Liver (tissue), 9 donors: ENCODE results near the gene UGGT2. TPM values are rescaled to one million over a fixed set of nuclear protein-coding genes. Genes with fewer than 3 reads are reported as not detected.
A peak's percentile ranks its signal among the peaks of the same experiment; 100 is the strongest.

Experiments used
- DNase-seq: peaks from one replicate; pipeline ENCODE4 v3.0.0-alpha.2; 2017; ENCODE audit warnings: low spot score
- H3K27ac ChIP-seq, 2 donors: one replicate each; pipeline ENCODE4 v1.7.0; 2013; ENCODE audit warnings: inconsistent platforms in 2 of 2, low read length in 2 of 2, control low read depth in 1 of 2, low read depth in 1 of 2, mild to moderate bottlenecking in 1 of 2
- H3K27me3 ChIP-seq, 4 donors: one replicate each; pipeline versions ENCODE4 v1.6.1 to v1.7.0; 2013; ENCODE audit warnings: low read length in 3 of 4, inconsistent platforms in 1 of 4, mild to moderate bottlenecking in 1 of 4, moderate library complexity in 1 of 4; ENCODE audit not compliant: control insufficient read depth in 4 of 4, insufficient read depth in 4 of 4
- H3K36me3 ChIP-seq, 4 donors: one replicate each; pipeline versions ENCODE4 v1.6.1 to v1.7.0; 2013; ENCODE audit warnings: low read length in 3 of 4, mild to moderate bottlenecking in 3 of 4, low read depth in 1 of 4, moderate library complexity in 1 of 4; ENCODE audit not compliant: control insufficient read depth in 4 of 4, insufficient read depth in 3 of 4
- H3K4me1 ChIP-seq, 4 donors: one replicate each; pipeline versions ENCODE4 v1.6.1 to v1.7.0; 2013; ENCODE audit warnings: low read length in 3 of 4, mild to moderate bottlenecking in 3 of 4, moderate library complexity in 1 of 4; ENCODE audit not compliant: control insufficient read depth in 4 of 4, insufficient read depth in 4 of 4
- H3K4me3 ChIP-seq, 3 donors: one replicate each; pipeline versions ENCODE4 v1.6.1 to v1.7.0; 2013; ENCODE audit warnings: low read length in 3 of 3, control low read depth in 1 of 3, low read depth in 1 of 3, mild to moderate bottlenecking in 1 of 3
- H3K9ac ChIP-seq, 2 donors: one replicate each; pipeline ENCODE4 v1.7.0; 2013; ENCODE audit warnings: low read length in 2 of 2, mild to moderate bottlenecking in 2 of 2, moderate library complexity in 2 of 2, control low read depth in 1 of 2, low read depth in 1 of 2
- H3K9me3 ChIP-seq, 4 donors: one replicate each; pipeline versions ENCODE4 v1.6.1 to v1.7.0; 2013; ENCODE audit warnings: low read length in 3 of 4; ENCODE audit not compliant: control insufficient read depth in 4 of 4
- ATF3 ChIP-seq: IDR thresholded peaks from 2 replicates; pipeline ENCODE4 v1.6.1; 2016; ENCODE audit warnings: antibody characterized with exemption
- CTCF ChIP-seq: fragments of 150-350 bp; IDR thresholded peaks from 2 replicates; pipeline ENCODE4 v1.5.1; 2017; ENCODE audit warnings: improper control_type of control experiment, low read depth, low read length; ENCODE audit not compliant: missing input control
- EGR1 ChIP-seq, 2 donors: IDR thresholded peaks; 2 replicates each; pipeline ENCODE4 v1.6.1; 2016 to 2018; ENCODE audit warnings: antibody characterized with exemption in 2 of 2, low read depth in 2 of 2
- FOXA1 ChIP-seq: IDR thresholded peaks from 2 replicates; pipeline ENCODE4 v1.6.1; 2016; ENCODE audit warnings: antibody characterized with exemption
- FOXA2 ChIP-seq: IDR thresholded peaks from 2 replicates; pipeline ENCODE4 v1.6.1; 2016; ENCODE audit warnings: antibody characterized with exemption
- GABPA ChIP-seq, 2 donors: IDR thresholded peaks in 1 of 2; conservative IDR thresholded peaks in 1 of 2; 2 replicates each; pipeline ENCODE4 v1.6.1; 2016; ENCODE audit warnings: antibody characterized with exemption in 2 of 2, mild to moderate bottlenecking in 1 of 2, moderate library complexity in 1 of 2
- HNF4A ChIP-seq, 2 donors: conservative IDR thresholded peaks; 2 replicates each; pipeline ENCODE4 v1.6.1; 2016; ENCODE audit warnings: antibody characterized with exemption in 2 of 2, mild to moderate bottlenecking in 2 of 2
- HNF4G ChIP-seq: IDR thresholded peaks from 2 replicates; pipeline ENCODE4 v1.6.1; 2016; ENCODE audit warnings: antibody characterized with exemption
- JUND ChIP-seq, 2 donors: IDR thresholded peaks; 2 replicates each; pipeline ENCODE4 v1.6.1; 2016; ENCODE audit warnings: antibody characterized with exemption in 2 of 2
- MAX ChIP-seq: IDR thresholded peaks from 2 replicates; pipeline ENCODE4 v1.6.1; 2016; ENCODE audit warnings: antibody characterized with exemption
- NR2F2 ChIP-seq: IDR thresholded peaks from 2 replicates; pipeline ENCODE4 v1.6.1; 2016; ENCODE audit warnings: antibody characterized with exemption
- RAD21 ChIP-seq, 2 donors: IDR thresholded peaks; 2 replicates each; pipeline ENCODE4 v1.6.1; 2016; ENCODE audit warnings: antibody characterized with exemption in 2 of 2, mild to moderate bottlenecking in 2 of 2
- REST ChIP-seq: IDR thresholded peaks from 2 replicates; pipeline ENCODE4 v1.6.1; 2016; ENCODE audit warnings: antibody characterized with exemption, mild to moderate bottlenecking
- RXRA ChIP-seq, 2 donors: IDR thresholded peaks; 2 replicates each; pipeline ENCODE4 v1.6.1; 2017 to 2018; ENCODE audit warnings: antibody characterized with exemption in 2 of 2, mild to moderate bottlenecking in 1 of 2
- SP1 ChIP-seq: IDR thresholded peaks from 2 replicates; pipeline ENCODE4 v1.6.1; 2018; ENCODE audit warnings: antibody characterized with exemption, mild to moderate bottlenecking
- TAF1 ChIP-seq: conservative IDR thresholded peaks from 2 replicates; pipeline ENCODE4 v1.6.1; 2016; ENCODE audit warnings: antibody characterized with exemption, mild to moderate bottlenecking
- YY1 ChIP-seq: IDR thresholded peaks from 2 replicates; pipeline ENCODE4 v1.6.1; 2016; ENCODE audit warnings: antibody characterized with exemption, mild to moderate bottlenecking
- ZBTB33 ChIP-seq: IDR thresholded peaks from 2 replicates; pipeline ENCODE4 v1.6.1; 2016; ENCODE audit warnings: antibody characterized with exemption
- WGBS: extraction: QIAGEN DNeasy Blood & Tissue Kit; methylation state at CpG from one replicate; pipeline ENCODE4 v1.1.7; 2013; 5-methylcytosine and 5-hydroxymethylcytosine counted together
- polyA plus RNA-seq, 2 donors: library from polyadenylated mRNA; stranded (reverse) in 1 of 2; unstranded in 1 of 2; fragments of 200-250 nt in 1 of 2; fragments of >200 nt in 1 of 2; fragmentation: Nextera tagmentation in 1 of 2; extraction: Ambion mirVana in 1 of 2; gene quantifications; one replicate each; pipeline versions ENCODE4 v1.2.1 to v1.2.3, GENCODE V29; 2013 to 2015
- total RNA-seq, 2 donors: library from RNA; depleted of rRNA; stranded (reverse); fragments of >200 nt; gene quantifications; one replicate each; pipeline ENCODE4 v1.2.3, GENCODE V29; 2014
- donor health status: healthy.
- donor health status: healthy.
- donor health status: healthy.
- donor health status: healthy.
- donor health status: healthy.

Gene UGGT2
- total and polyA plus RNA-seq, 4 donors: 5.6 to 23.0 (median 13.2) TPM

- H3K27me3 ChIP-seq: no peaks in the 10 kb centered on the region
- H3K4me3 ChIP-seq: peak overlapping the region in 1 of 3 donors; percentile 11
- no peak for TF ChIP-seq REST
- TF ChIP-seq ZBTB33: no peak
- TF ChIP-seq RAD21 (IDR thresholded peaks at IDR 0.05): no peak
- no peak for TF ChIP-seq NR2F2
- no peak for TF ChIP-seq FOXA1
- no peak for TF ChIP-seq SP1
- TF ChIP-seq MAX: no peak
- no peak for TF ChIP-seq CTCF
- no peak for TF ChIP-seq RXRA (IDR thresholded peaks at IDR 0.05)
- TF ChIP-seq TAF1: no peak
- no peak for TF ChIP-seq YY1
- no peak for TF ChIP-seq ATF3
- TF ChIP-seq FOXA2: no peak
- TF ChIP-seq EGR1 (IDR thresholded peaks at IDR 0.05; ENCODE audit: low read depth in 2 of 2): no peak
- no peak for TF ChIP-seq JUND (IDR thresholded peaks at IDR 0.05)
- no peak for TF ChIP-seq HNF4G
- TF ChIP-seq HNF4A (conservative IDR thresholded peaks at IDR 0.05): no peak
- TF ChIP-seq GABPA (IDR thresholded peaks at IDR 0.05 in 1 of 2, conservative IDR thresholded peaks at IDR 0.05 in 1 of 2): no peak
- WGBS: 95% methylated on average over 5 of the region's 5 CpGs
- peaks cover 0 to 2% (median 0%) of the 10 kb centered on the region in 4 donors for H3K36me3 ChIP-seq
- H3K9me3 ChIP-seq: peaks cover 3 to 14% (median 7%) of the 10 kb centered on the region in 4 donors
- no peak overlapping the region for H3K27ac ChIP-seq
- no peak overlapping the region for H3K9ac ChIP-seq
- no peak for DNase-seq
- no peaks in the 10 kb centered on the region for H3K4me1 ChIP-seq
Observed at GRCh38 chr13:95809429-95809828, 243.8 kb downstream of the UGGT2 start.
